ENCODE results near the gene DMKN. TPM values are rescaled to one million over a fixed set of nuclear protein-coding genes. Genes with fewer than 3 reads are reported as not detected.

Gene DMKN
- total and polyA plus RNA-seq, 12 donors = 2.0 to 32.2 (median 8.0) TPM

- no peak within 1 kb of the TSS for H3K27ac ChIP-seq
- H3K4me1 ChIP-seq = peaks cover 0 to 4% (median 3%) of the 10 kb centered on the region in 9 donors
- no peaks in the 10 kb centered on the region for H3K9me3 ChIP-seq
- no peaks in the 10 kb centered on the region for H3K36me3 ChIP-seq
- intact Hi-C loops (cut with DNase I) = loop anchor here in 3 of 10 donors (5.0 to 10.0 kb wide), 3 partner anchors 136 to 216 kb away; partner anchors contain the start of gene FFAR3 (in 1 of the 3)
- TF ChIP-seq CTCF (IDR thresholded peaks at IDR 0.05) = no peak
- H3K27me3 ChIP-seq = peaks cover 0 to 34% (median 15%) of the 10 kb centered on the region in 7 donors
- 79 to 85% methylated on average over 9 of the region's 9 CpGs for WGBS, 2 donors
- H3K4me3 ChIP-seq = no peak within 1 kb of the TSS
- no peak for DNase-seq
- ATAC-seq = no peak
Observed at GRCh38 chr19:35490364-35490763, 23.1 kb downstream of the DMKN start, which contains the start of gene KRTDAP. Gene KRTDAP (minus strand): TSS chr19:35490464. CDS start chr19:35490442, 22 bp downstream.

- WGBS, 2 donors = 86 to 92% methylated on average over 16 of the region's 16 CpGs
- H3K27ac ChIP-seq = no peak overlapping the region
- intact Hi-C loops (cut with DNase I) = no loop called here
- no peak for TF ChIP-seq CTCF (IDR thresholded peaks at IDR 0.05)
- no peak overlapping the region for H3K4me3 ChIP-seq
- DNase-seq (no peak), ATAC-seq (no peak)
- H3K36me3 ChIP-seq = no peaks in the 10 kb centered on the region
- H3K27me3 ChIP-seq = peaks cover 0 to 34% (median 15%) of the 10 kb centered on the region in 7 donors
- no peaks in the 10 kb centered on the region for H3K4me1 ChIP-seq
- H3K9me3 ChIP-seq = no peaks in the 10 kb centered on the region
Observed at GRCh38 chr19:35488677-35489076, 24.8 kb downstream of the DMKN start.

- H3K4me3 ChIP-seq = no peak overlapping the region
- ATAC-seq = no peak
- no peak for DNase-seq
- no peaks in the 10 kb centered on the region for H3K4me1 ChIP-seq
- no peaks in the 10 kb centered on the region for H3K36me3 ChIP-seq
- intact Hi-C loops (cut with DNase I) = no loop called here
- TF ChIP-seq CTCF (IDR thresholded peaks at IDR 0.05) = no peak
- WGBS, 2 donors = 84 to 88% methylated on average over 10 of the region's 10 CpGs
- no peaks in the 10 kb centered on the region for H3K9me3 ChIP-seq
- H3K27ac ChIP-seq = no peak overlapping the region
- H3K27me3 ChIP-seq = peaks cover 0 to 34% (median 15%) of the 10 kb centered on the region in 7 donors
Observed at GRCh38 chr19:35487656-35488182, 25.7 kb downstream of the DMKN start.

- ATAC-seq (no peak), DNase-seq (no peak)
- no peak for TF ChIP-seq CTCF (IDR thresholded peaks at IDR 0.05)
- Histone ChIP-seq H3K36me3 (no peaks in the 10 kb centered on the region), H3K27me3 (peaks cover 0 to 30% (median 15%) of the 10 kb centered on the region in 7 donors), H3K4me1 (no peaks in the 10 kb centered on the region), H3K4me3 (no peak overlapping the region), H3K9me3 (no peaks in the 10 kb centered on the region), H3K27ac (no peak overlapping the region)
- 70 to 74% methylated on average over 3 of the region's 3 CpGs for WGBS, 2 donors
- intact Hi-C loops (cut with DNase I) = no loop called here
Observed at GRCh38 chr19:35486268-35486708, 27.2 kb downstream of the DMKN start.

All from heart right ventricle (tissue), 16 donors.